ENCODE results near the gene BANK1. TPM values are rescaled to one million over a fixed set of nuclear protein-coding genes. Genes with fewer than 3 reads are reported as not detected.
"Not testable (repeated sequence)": the region's sequence is repeated elsewhere in the genome, so short reads cannot be mapped to it uniquely, and the experiment has no call there.

BANK1 gene
- total RNA-seq, 2 donors from 2014 or later: 1.6 to 2.4 TPM

DNA sequence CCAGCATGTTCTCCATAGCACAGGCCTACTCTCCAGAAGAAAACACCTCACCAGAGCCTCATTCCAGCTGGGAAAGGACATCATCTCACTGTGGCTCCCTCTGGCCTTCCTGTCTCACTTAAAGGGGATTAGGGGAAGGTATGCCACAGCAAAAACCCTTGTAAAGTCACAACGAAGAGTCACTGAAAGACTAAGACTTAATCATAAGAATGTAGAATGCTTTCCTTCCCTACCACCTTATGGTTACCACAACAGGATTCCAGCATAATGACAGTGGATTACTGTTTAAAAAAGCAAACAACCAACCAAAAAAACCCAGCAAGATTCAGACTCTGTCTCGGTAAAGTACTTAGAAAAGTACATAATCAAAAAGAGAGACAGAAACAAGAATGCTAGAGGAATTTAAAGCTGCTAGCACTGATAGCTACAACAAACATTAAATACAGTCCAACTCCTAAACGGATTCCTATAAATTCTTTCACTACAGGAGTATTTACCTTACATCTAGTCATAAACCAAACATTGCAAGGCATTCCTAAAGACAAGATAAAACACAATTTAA, 75.1 kb downstream of the BANK1 start:
- ATAC-seq (no peak), DNase-seq (no peak)
- intact Hi-C loops (cut with DNase I): no loop called here

DNA sequence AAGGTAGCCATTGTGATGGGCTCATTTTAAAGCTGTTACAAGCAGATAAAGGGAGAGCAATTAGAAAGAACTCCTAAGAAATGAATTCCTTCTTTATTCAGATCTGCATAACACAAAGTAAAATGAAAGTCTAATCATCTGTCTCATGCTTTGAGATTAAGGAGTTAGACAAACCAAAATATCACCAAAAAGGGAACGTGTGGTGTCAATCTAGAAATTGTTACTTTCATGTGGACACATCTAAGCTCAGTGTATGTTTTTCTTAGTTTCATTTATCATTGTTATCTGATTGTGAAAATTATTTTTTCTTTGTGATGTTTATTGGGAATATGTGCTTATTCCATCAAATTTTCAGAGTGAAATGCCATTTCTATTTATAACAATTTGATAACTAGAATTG, 80.3 kb downstream of the BANK1 start:
- intact Hi-C loops (cut with DNase I): no loop called here
- no peak for DNase-seq
- no peak for ATAC-seq

DNA sequence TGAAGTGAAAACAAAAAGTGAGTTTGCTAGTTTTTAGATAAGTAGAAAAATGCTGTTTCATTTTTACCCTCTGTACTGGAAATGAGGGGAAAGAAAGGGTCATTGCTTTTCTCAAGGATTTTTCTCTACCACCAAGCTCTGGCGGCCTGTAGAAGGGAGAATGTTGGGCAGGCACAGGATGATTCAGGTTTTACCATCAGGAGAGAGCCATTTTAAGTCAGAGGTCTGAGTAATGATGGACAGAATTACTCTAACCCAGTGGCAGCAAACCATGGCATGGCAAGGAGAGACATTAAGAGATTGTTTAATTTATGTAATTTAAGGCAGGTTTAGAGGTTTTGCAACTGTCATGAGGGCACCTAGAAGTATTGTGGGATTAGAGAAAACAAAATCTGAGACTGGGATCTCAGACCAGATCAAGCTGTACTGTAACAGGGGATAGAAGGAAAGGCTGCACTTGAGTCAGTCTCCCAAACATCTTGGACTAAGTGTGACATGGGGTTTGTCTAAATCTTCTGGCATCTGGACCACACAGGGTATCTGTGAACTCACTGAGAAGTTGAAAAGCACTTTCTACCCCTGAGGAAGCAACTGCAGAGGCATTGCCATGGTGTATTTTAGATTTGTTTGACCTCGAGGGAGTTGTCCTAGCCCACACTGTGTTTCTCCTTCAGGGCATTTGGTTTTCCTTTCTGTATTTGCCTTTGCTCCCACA, 81.6 kb downstream of the BANK1 start:
- ATAC-seq (no peak), DNase-seq (no peak)

DNA sequence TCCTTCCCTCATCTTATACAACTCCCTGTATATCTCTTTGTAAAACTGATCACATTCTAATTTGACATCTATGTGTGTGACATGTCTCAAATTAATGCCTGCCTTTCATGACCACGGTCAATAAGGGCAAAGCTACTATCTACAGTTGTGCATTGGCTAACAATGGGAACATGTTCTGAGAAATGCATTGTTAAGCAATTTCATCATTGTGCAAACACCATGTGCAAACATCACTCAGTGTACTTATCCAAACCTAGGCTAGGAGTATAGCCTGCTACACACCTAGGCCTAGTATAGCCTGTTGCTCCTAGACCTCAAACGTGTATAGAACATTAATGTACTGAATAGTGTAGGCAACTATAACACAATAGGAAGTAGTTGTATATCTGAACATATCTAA, 95.0 kb downstream of the BANK1 start:
- ATAC-seq: no peak
- intact Hi-C loops (cut with DNase I): no loop called here
- no peak for DNase-seq

More for the DNA sequence above, 81.6 kb downstream of the BANK1 start:
- intact Hi-C loops (cut with DNase I): no loop called here

DNA sequence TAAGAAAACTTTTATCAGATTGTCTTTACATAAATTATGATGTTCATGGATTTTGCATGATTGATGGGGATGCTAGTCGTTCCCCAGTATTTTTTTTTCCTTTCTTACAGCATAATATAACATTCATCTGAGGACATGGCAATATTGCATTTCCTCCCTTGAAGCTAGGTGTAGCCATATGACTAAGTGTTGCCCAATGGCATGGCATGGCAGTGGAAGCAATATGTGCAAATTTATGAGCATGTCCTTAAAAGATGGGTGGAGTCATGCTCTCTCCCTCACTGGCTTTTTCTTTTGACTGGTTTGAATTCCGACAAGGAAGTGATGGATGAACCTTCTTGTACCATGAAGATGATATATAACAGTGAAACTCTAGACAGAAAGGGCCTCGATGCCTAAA, 96.3 kb downstream of the BANK1 start:
- ATAC-seq: no peak
- intact Hi-C loops (cut with DNase I): no loop called here
- no peak for DNase-seq

DNA sequence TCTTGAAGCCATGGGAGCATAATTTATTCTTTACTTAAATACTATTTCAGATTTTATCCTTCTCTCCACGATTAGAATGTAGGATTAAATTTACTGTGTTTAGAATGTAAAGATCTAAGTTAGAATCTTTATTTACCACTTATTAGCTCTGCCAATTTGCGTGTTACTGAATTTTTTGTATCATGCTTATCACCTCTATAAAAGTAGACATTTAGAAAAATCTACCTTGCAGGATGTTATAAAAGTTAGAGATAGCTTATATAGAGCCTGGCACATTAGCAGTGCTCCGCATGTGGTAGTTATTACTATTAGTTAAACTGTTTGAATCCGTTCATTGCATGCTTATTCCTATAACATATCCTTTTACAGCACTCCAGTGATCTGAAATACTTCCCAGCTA, 97.9 kb downstream of the BANK1 start:
- DNase-seq (no peak), ATAC-seq (no peak)
- intact Hi-C loops (cut with DNase I): no loop called here

DNA sequence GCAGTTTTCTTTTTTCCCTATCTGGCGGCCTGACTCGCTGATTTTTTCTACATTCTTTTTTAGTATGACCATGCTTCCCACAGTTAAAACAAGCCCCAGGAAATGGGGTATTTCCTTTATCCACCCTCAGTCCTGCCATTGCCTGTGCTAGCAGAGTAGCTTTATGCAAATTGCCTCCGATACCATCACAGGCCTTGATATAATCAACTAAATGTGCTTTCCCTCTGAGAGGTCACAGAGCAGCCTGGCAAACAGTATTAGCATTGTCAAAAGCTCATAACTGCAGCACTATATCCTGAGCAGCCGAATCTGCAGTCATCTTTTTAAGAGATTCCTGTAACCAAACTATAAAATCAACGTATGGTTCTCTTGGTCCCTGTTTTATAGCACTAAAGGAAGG, 115.0 kb downstream of the BANK1 start:
- DNase-seq, ATAC-seq: not testable (repeated sequence)

DNA sequence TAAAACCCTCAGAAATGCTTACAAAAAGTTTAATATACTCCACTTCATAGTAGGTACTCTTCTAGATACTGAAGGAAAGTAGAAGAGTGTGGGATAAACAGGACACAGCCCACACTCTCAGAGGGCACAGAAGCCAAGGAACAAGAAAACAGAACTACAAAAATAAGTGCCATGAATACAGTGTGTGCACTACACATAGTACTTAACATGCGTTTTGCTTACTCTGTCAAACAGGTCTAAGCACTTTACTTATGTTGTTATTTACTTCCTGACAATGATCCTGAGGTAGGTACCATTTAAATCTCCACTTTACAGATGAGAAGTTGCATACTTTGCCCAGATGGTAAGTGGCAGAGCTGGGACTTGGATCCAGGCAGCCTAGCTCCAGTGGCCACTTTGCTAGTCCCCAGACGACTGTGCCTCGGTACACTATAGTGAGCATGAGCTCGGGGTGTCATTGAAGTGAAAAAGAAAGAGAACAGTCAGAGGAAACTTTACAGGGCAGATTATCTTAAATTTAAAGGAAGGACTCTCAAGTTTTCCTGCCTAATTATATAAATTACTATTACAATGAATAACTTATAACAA, 120.3 kb downstream of the BANK1 start:
- no peak for ATAC-seq
- DNase-seq: no peak
- intact Hi-C loops (cut with DNase I): no loop called here

More for the DNA sequence above, 115.0 kb downstream of the BANK1 start:
- intact Hi-C loops (cut with DNase I): not testable (repeated sequence)

DNA sequence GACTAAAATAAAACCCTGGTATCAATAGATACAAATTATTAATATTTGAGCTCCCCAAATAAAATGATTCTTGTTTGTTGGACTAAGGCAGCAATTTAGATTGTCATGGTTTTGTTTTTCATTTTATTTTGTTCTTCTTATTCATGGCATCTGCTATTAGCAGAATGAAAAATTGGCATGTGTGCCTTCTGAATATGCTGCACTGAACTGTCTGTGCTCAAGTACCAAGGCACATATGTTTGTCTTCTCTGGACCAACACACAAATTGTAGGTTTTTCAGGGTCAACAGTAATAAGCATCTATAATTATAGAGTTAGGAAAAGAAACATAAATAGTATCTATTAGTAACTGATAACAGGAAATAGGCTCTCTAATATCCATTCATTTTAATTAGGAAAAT, 121.1 kb downstream of the BANK1 start:
- intact Hi-C loops (cut with DNase I): no loop called here
- DNase-seq: no peak
- no peak for ATAC-seq

DNA sequence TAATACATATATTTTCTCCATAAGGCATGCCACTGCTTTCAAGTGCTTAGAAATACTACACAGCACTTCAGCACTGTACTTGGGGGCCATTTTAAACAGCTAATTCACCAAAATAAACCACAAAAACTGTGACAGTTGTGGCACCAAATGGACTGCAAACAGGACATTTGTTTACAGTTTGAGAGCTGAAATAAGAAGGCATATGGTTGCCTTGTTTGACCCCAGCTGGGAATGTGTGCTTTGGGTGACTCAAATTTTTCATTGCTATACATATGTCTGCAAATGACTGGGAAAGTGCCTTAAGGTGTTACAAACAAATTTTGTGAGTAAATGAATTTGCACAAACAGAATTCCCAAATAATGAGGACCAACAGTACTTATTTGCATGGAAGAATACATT, 124.2 kb downstream of the BANK1 start:
- ATAC-seq (no peak), DNase-seq (no peak)
- intact Hi-C loops (cut with DNase I): no loop called here

DNA sequence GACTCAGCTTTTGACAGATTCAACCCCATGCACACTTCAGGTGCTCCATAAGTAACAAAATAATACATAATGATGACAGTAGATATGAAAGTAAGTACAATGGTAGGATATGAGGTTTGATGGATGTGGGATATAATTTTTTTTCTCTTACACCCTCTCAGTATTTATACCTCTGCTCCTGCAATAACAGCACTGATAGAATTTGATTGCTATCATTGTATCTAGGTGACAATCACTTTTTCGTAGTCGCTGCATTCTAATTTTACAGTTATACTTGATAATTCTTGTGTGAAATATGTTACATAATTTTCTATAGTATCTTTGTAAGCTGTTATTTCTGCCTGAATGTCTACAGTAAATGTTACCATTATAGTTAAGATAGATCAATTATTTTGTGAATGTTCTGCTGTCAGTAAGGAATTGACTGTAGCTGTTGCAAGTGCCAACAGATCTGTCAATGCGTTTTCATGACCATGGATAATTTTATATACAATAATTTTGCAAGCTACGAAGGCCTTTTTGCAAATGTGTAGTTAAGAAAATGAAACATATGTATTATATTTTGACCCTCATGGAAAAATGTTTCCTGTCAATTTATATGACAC, 128.9 kb downstream of the BANK1 start:
- no peak for ATAC-seq

DNA sequence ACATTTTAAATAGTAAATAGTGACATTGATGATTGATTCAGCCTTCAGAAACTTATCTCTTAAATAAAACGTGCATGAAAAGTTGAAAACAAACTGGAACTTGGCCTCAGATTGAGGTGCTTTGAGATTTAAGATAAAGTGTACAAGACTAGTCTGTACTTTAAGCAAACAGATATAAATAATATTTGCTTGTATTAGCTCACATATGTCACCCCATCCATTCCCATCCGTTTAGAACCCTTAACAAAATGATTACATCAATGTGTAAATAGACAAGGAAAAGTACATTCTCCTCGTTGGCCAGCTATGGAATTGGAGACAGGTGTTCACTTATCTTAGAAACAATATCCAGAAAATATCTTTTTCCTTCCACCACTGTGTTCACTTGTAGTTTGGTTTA, 130.8 kb downstream of the BANK1 start:
- intact Hi-C loops (cut with DNase I): no loop called here
- DNase-seq: no peak

More for the DNA sequence above, 128.9 kb downstream of the BANK1 start:
- DNase-seq: no peak
- intact Hi-C loops (cut with DNase I): no loop called here

DNA sequence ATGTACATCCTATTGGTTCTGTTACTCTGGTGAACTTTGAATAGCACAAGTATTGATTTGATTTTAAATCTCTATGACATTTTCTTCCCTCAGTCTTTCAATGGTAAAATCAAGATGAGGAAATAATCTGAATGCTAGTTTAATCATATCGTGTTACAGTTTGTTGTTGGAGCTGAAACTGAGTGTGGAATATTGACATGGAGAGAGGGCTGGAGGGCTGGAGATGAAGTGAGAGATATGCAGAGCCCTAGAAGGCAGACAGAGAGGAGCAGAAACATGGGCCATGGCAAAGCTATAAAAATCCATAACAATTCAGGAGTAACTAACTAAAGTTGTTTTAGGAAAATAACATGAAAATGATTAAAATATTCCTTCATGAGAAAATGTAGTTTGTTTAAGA, 141.1 kb downstream of the BANK1 start:
- DNase-seq (no peak), ATAC-seq (no peak)
- intact Hi-C loops (cut with DNase I): no loop called here

More for the DNA sequence above, 130.8 kb downstream of the BANK1 start:
- ATAC-seq: no peak

DNA sequence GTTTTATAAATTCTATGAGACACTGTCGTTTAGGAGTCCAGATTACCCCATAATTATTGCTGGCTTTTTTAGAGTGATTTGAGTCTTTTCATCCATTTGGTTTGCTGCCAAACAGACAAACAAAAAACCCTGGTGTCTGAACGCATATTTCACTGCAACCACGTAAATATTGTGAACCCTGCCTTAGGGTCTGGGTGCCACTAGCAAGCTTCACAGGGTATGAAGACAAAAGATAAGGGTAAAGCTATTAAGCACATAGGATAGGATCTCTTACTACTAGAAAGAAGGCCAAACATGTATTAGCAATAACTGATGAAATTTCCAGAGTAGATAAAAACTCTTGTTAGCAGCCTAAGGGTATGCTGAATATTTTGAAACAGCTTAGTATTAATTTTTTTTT, 143.3 kb downstream of the BANK1 start:
- no peak for ATAC-seq
- intact Hi-C loops (cut with DNase I): no loop called here
- no peak for DNase-seq

DNA sequence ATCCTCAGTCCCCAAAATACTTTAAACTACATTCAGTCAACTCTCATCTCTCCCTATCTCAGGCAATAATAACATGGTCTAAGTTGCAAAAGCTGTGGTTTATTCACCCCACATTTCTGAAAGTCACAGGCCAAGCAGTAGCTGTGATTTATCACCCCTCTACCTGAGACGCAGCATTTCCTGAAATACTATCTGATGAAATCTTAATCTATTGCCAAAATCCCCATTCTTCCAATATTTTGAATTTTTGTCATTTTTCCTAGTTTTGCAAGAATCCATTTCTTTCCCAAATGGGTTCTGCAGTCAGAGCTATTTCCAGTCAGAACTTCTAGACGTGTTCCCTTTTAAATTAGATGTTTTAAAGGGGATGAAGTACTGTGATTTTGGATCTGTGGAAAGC, 148.3 kb downstream of the BANK1 start:
- intact Hi-C loops (cut with DNase I): no loop called here
- no peak for DNase-seq
- no peak for ATAC-seq

DNA sequence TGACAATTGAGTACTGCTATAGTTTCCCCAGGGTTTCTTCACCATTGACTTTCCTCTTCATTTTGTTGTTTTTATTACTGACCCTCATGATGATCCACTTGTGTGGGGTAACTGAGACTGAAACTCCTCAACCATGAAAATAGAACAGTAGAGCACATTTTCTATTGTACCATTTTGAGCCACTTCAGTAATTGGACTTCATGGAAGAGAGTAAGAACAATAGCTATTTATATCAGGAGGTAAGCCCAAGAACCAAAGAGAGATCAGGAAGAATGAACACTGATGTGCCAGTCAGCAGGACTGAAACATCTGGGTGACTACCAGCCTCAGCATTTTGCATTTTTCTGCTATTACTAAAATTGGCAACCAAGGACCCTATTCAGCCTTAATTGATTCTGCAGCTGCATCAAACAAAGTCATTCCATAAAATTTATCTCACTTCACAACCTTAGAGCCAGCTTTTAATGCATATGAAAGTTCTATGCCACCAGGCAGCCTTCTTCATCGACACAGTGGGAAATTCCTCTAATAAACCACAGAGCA, 151.4 kb downstream of the BANK1 start:
- ATAC-seq (no peak), DNase-seq (no peak)
- intact Hi-C loops (cut with DNase I): no loop called here

DNA sequence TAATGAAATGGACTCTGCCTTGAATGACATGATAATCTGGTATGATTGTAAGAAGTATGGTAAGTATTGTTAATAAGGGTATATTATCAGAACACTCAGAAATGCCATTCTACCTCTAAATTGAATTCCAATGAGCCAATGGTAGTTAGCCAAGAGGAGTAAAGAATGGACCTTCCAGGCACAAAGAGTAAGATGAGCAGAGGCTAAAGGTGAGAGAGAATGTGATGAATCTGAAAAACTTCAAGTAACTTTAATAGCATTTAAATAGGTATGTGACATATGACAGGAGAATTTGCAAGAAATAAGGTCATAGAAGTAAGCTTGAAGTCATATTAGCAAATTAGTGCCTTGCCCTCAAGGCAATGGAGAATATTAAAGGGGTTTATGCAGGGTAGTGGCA, 152.4 kb downstream of the BANK1 start:
- DNase-seq (no peak), ATAC-seq (no peak)
- intact Hi-C loops (cut with DNase I): no loop called here

DNA sequence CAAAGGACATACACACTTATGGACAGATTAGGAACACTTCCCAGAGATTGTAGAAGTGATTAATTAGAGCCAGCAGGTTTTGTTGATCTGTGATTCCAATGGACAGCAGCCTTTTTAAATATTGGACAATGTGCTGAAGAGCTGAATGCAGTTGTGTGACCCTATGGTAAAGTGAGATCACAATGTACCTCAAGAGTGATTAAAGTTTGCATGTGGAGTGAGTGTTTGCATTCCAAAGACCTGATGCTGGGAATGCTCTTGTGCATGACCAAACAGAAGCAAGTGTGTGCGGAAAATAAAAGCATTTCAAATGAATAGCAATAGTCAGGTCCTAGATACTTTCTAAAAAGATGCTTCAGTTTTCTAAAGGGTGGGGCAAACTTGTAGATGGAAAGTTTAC, 154.1 kb downstream of the BANK1 start:
- intact Hi-C loops (cut with DNase I): no loop called here
- no peak for ATAC-seq

DNA sequence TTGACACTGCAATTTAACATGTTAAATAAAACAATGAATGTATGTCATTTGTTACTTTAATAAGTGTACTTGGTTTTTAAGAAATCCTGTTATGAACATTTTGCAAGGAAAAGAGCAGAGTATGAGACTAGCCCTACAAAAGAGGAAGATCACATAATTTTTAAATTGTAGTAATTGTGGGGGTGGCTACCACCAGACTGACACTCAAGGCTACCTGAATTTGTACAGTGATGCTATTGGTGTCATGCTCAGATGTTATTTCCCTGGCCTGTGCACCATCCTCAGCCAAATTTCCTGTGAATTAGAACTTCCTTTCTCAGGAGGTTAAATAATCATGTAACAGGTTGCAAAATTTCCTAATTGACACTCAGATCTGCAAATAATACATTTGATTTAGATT, 157.5 kb downstream of the BANK1 start:
- ATAC-seq: no peak
- intact Hi-C loops (cut with DNase I): no loop called here
- no peak for DNase-seq

More for the DNA sequence above, 154.1 kb downstream of the BANK1 start:
- no peak for DNase-seq

DNA sequence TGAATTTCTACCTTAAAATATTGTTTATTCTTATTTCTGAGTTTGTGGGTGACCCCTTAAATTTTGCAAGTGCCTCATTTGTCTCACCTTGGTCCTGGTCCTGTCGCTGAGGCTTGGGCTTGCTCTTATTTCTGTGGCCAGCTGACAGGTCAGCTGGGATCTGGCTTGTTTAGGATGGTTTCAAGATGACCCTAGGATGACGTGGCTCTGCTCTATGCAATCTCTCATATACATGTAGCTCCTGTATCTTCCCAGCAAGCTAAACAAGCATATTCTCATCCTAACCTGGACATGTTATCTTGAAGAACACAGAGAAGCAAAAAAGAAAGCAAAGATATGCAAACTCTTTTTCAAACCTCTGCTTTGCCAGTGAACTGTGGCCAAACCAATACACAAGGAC, 158.4 kb downstream of the BANK1 start:
- ATAC-seq (no peak), DNase-seq (no peak)
- intact Hi-C loops (cut with DNase I): no loop called here

All from left cardiac atrium (tissue), 4 donors.